Measurements from ENCODE around the gene DROSHA.
A peak's percentile ranks its signal among the peaks of the same experiment; 100 is the strongest.

DROSHA gene

GRCh38 chr5:31536873-31537272, 5.0 kb upstream of the DROSHA start:
- ATAC-seq (ENCODE audit: insufficient read depth, low read depth), result no peak
- no peaks in the 10 kb centered on the region for H3K9me3 ChIP-seq (ENCODE audit: insufficient read depth, low read length, severe bottlenecking)
- H4K20me1 ChIP-seq (ENCODE audit: insufficient read depth, low read length), result 0 out of 2 replicates have a peak, but pooled peaks cover 5% of the 10 kb centered on the region
- no peak overlapping the region for H2AFZ ChIP-seq (ENCODE audit: low read depth, low read length)
- peaks cover 74% of the 10 kb centered on the region for H3K36me3 ChIP-seq (ENCODE audit: insufficient read depth, low read length)
- H3K4me2 ChIP-seq (ENCODE audit: insufficient read depth, low read length), result no peak overlapping the region
- H3K79me2 ChIP-seq (ENCODE audit: insufficient read depth, low read length), result peaks cover 43% of the 10 kb centered on the region
- H3K9ac ChIP-seq (ENCODE audit: low read depth, low read length), result no peak overlapping the region; the same call in 1 of the 2 replicates
- no peak overlapping the region for H3K27ac ChIP-seq (ENCODE audit: low read length)
- peaks cover 20% of the 10 kb centered on the region for H3K4me1 ChIP-seq (ENCODE audit: insufficient read depth, low read length)
- H3K4me3 ChIP-seq (ENCODE audit: low read depth in 1 of 2, low read length in 2 of 2), result no peak overlapping the region
- no peaks in the 10 kb centered on the region for H3K27me3 ChIP-seq (ENCODE audit: insufficient read depth, low read length, poor library complexity)
- no peak for TF ChIP-seq EZH2 (IDR thresholded peaks at IDR 0.05; ENCODE audit: borderline replicate concordance, low read depth, low read length, severe bottlenecking)
- TF ChIP-seq CTCF (IDR thresholded peaks at IDR 0.05; ENCODE audit: borderline replicate concordance, extremely low read depth, low read length, poor library complexity, severe bottlenecking), result no peak
- DNase-seq, result no peak

- H2AFZ ChIP-seq (ENCODE audit: low read depth, low read length), result no peak overlapping the region
- H3K27me3 ChIP-seq (ENCODE audit: insufficient read depth, low read length, poor library complexity), result no peaks in the 10 kb centered on the region
- H3K79me2 ChIP-seq (ENCODE audit: insufficient read depth, low read length), result peaks cover 66% of the 10 kb centered on the region
- H3K4me3 ChIP-seq (ENCODE audit: low read depth in 1 of 2, low read length in 2 of 2), result 0 out of 4 replicates have a peak overlapping the region, but pooled peaks of 1 of the 2 experiments have one; percentile 84
- DNase-seq (no peak), ATAC-seq (ENCODE audit: insufficient read depth, low read depth) (no peak)
- no peak overlapping the region for H3K9ac ChIP-seq (ENCODE audit: low read depth, low read length)
- TF ChIP-seq EZH2 (IDR thresholded peaks at IDR 0.05; ENCODE audit: borderline replicate concordance, low read depth, low read length, severe bottlenecking) (no peak), CTCF (IDR thresholded peaks at IDR 0.05; ENCODE audit: borderline replicate concordance, extremely low read depth, low read length, poor library complexity, severe bottlenecking) (no peak)
- H3K4me1 ChIP-seq (ENCODE audit: insufficient read depth, low read length), result peaks cover 38% of the 10 kb centered on the region
- peak overlapping the region; percentile 64; the same call in 1 of the 2 replicates for H3K4me2 ChIP-seq (ENCODE audit: insufficient read depth, low read length)
- H3K27ac ChIP-seq (ENCODE audit: low read length), result no peak overlapping the region
- peaks cover 8% of the 10 kb centered on the region for H4K20me1 ChIP-seq (ENCODE audit: insufficient read depth, low read length)
- peaks cover 53% of the 10 kb centered on the region for H3K36me3 ChIP-seq (ENCODE audit: insufficient read depth, low read length)
- H3K9me3 ChIP-seq (ENCODE audit: insufficient read depth, low read length, severe bottlenecking), result no peaks in the 10 kb centered on the region
Measured at GRCh38 chr5:31534527-31535046, 2.7 kb upstream of the DROSHA start.

GRCh38 chr5:31531543-31531887, 378 bp downstream of the DROSHA start:
- Histone ChIP-seq H2AFZ (ENCODE audit: low read depth, low read length) (peak overlapping the region; percentile 96), H3K36me3 (ENCODE audit: insufficient read depth, low read length) (peaks cover 52% of the 10 kb centered on the region), H4K20me1 (ENCODE audit: insufficient read depth, low read length) (peaks cover 15% of the 10 kb centered on the region), H3K79me2 (ENCODE audit: insufficient read depth, low read length) (peaks cover 67% of the 10 kb centered on the region), H3K9ac (ENCODE audit: low read depth, low read length) (peak overlapping the region; percentile 86), H3K4me2 (ENCODE audit: insufficient read depth, low read length) (peak overlapping the region; percentile 80), H3K9me3 (ENCODE audit: insufficient read depth, low read length, severe bottlenecking) (no peaks in the 10 kb centered on the region), H3K4me3 (ENCODE audit: low read depth in 1 of 2, low read length in 2 of 2) (peak overlapping the region; percentile 64 to 84), H3K27me3 (ENCODE audit: insufficient read depth, low read length, poor library complexity) (no peaks in the 10 kb centered on the region), H3K27ac (ENCODE audit: low read length) (peak overlapping the region; percentile 79), H3K4me1 (ENCODE audit: insufficient read depth, low read length) (peaks cover 38% of the 10 kb centered on the region)
- TF ChIP-seq EZH2 (IDR thresholded peaks at IDR 0.05; ENCODE audit: borderline replicate concordance, low read depth, low read length, severe bottlenecking) (no peak), CTCF (IDR thresholded peaks at IDR 0.05; ENCODE audit: borderline replicate concordance, extremely low read depth, low read length, poor library complexity, severe bottlenecking) (no peak)
- DNase-seq (peak; percentile 34), ATAC-seq (ENCODE audit: insufficient read depth, low read depth) (peak; percentile 42)

All from DND-41 (cell line).